DMS114 treated with DMSO at 0.1 percent for 48 hours (cell line): ENCODE measurements around the gene TRMT1.

Source experiments
- DNase-seq: peaks from one replicate; lab custom pipeline; 2025; ENCODE audit not compliant: unreplicated experiment; lab: John Stamatoyannopoulos, UW

TRMT1 gene

GRCh38 chr19:13057147-13057572 is 59.4 kb downstream of the TRMT1 start:
- no peak for DNase-seq

GRCh38 chr19:13056052-13056660 is 60.4 kb downstream of the TRMT1 start:
- no peak for DNase-seq

DNA sequence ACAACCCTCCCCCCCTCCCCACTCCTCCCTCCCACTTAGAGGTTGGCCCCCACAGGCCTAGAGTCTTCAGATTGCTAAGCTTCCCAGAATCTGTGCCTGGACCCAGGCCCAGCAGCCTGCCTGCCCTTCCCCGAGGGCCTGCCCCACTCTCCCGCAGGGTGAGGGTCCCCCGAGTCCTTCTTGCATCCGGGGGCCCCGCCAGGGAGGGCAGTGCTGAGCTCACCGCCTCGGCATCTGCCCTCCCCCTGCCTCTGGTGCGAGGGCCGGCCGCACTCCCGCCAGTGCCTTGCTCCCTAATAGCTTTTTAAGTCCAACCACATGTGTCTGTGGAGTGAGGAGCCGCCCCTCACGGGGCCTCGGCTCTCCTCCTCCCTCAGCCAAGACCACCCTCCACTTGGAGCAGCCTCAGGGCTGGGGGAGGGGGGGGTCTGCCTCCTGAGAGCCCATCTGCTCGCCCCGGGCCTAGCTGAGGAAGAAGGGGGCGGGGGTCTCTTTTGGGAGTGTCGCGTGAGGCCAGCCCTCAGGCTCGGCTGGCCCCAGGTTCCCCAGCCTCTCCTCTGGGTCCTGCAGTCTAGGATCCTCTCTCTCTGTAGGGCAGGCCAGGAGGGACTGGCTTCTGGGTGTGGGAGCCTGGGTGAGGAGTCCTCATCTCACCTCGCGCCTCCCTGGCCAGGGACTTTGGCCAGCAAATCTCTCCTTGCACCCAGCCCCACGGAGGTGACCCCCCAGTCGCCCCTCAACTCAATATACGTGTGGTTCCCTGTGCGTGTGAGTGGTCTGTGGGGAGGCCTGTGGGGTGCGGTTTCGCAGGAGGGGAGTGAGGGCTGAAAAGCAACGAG is 61.1 kb downstream of the TRMT1 start:
- DNase-seq = no peak
